Sciatic nerve (tissue), 1 donor: ENCODE data around the gene PCBD2. TPM values are rescaled to one million over a fixed set of nuclear protein-coding genes. Genes with fewer than 3 reads are reported as not detected.

Experiments
- microRNA-seq: library from miRNA; unstranded; fragments of <30 nt; microRNA quantifications from one replicate; pipeline ENCODE4 v1.2.0, GENCODE V29; 2020
- total RNA-seq: library from RNA; stranded (reverse); fragmentation: NEBNext Ultra II Directional; extraction: Animal tissue kit (Norgen Biotek cat#: 25700); gene quantifications from one replicate; pipeline ENCODE4 v1.2.1, GENCODE V29; 2021
- donor health status: DM: no; HTN: no; CAD: no.

Gene PCBD2
- total RNA-seq, 1 donor from 2014 or later = 13.6 TPM

Small RNA genes within 50 kb of the gene (microRNA-seq; reads per million reads assigned to microRNA genes)
- gene MIR4461 = not detected

Other genes with a start within 250 kb of the PCBD2 start
- 37.8 TPM for gene CAMLG, start 166.6 kb upstream of the PCBD2 start, total RNA-seq
- 47.2 TPM for gene DDX46, start 146.4 kb upstream of the PCBD2 start, total RNA-seq
- 50.1 TPM for gene C5orf24, start 59.2 kb upstream of the PCBD2 start, total RNA-seq
- 84.7 TPM for gene TXNDC15, start 30.8 kb upstream of the PCBD2 start, total RNA-seq
- gene CATSPER3, start 62.8 kb downstream of the PCBD2 start, total RNA-seq = 0.80 TPM
- 3.6 TPM for gene PITX1, start 129.1 kb downstream of the PCBD2 start, total RNA-seq